Right lobe of liver (tissue), 6 donors: ENCODE measurements around the gene NRXN3. TPM values are rescaled to one million over a fixed set of nuclear protein-coding genes. Genes with fewer than 3 reads are reported as not detected.

ENCODE experiments used
- ATAC-seq, 4 donors: fragments of 200-7000 bp; cut with Tn5 transposase; one replicate each; pipeline ENCODE4 v1.9.1; 2020; ENCODE audit warnings: mild to moderate bottlenecking in 4 of 4, moderate library complexity in 4 of 4
- DNase-seq, 3 donors: peaks; one replicate each; pipeline ENCODE4 v3.0.0-alpha.2; 2020
- H3K27ac ChIP-seq, 3 donors: fragments of 200-600 bp; one replicate each; pipeline ENCODE4 v1.8.0; 2022
- H3K27me3 ChIP-seq, 2 donors: fragments of 200-600 bp; one replicate each; pipeline ENCODE4 v1.8.0; 2022
- H3K36me3 ChIP-seq, 4 donors: fragments of 200-600 bp; sonication (generic) in 1 of 4; one replicate each; pipeline versions ENCODE4 v1.5.1 to v1.8.0; 2017 to 2022; ENCODE audit warnings: control low read depth in 1 of 4
- H3K4me1 ChIP-seq, 4 donors: fragments of 200-600 bp; sonication (generic) in 1 of 4; one replicate each; pipeline versions ENCODE4 v1.5.1 to v1.8.0; 2017 to 2022; ENCODE audit warnings: control low read depth in 1 of 4
- H3K4me3 ChIP-seq, 3 donors: fragments of 200-600 bp; one replicate each; pipeline ENCODE4 v1.8.0; 2022
- H3K9me3 ChIP-seq, 4 donors: fragments of 200-600 bp; sonication (generic) in 1 of 4; one replicate each; pipeline versions ENCODE4 v1.5.1 to v1.8.0; 2017 to 2022; ENCODE audit warnings: control low read depth in 1 of 4
- CTCF ChIP-seq, 4 donors: fragments of 200-600 bp in 3 of 4; fragments of 450-650 bp in 1 of 4; IDR thresholded peaks; one replicate each; pipeline versions ENCODE4 v1.5.1 to v1.8.0; 2016 to 2022; ENCODE audit warnings: antibody characterized with exemption in 4 of 4, mild to moderate bottlenecking in 2 of 4
- POLR2A ChIP-seq: fragments of 450-650 bp; IDR thresholded peaks from one replicate; pipeline ENCODE4 v1.6.1; 2017; ENCODE audit warnings: antibody characterized with exemption, mild to moderate bottlenecking
- WGBS: methylation state at CpG from one replicate; pipeline ENCODE4 v1.1.6; 2018; ENCODE audit warnings: low coverage, low lambda C conversion rate; ENCODE audit not compliant: insufficient coverage; ENCODE audit errors: missing lambda C conversion rate; 5-methylcytosine and 5-hydroxymethylcytosine counted together
- intact Hi-C, 2 donors: fragments of 100-400 bp; cut with DNase I; formaldehyde crosslinking; loops; one replicate each; pipeline versions ENCODE4 v1.11.2 to v1.14.1; 2022
- total RNA-seq, 6 experiments: library from RNA; depleted of rRNA in 2 of 6; stranded (reverse); fragments of >200 nt in 2 of 6; fragmentation: NEBNext Ultra II Directional in 3 of 6; extraction: Animal tissue kit (Norgen Biotek cat#: 25700) in 3 of 6; gene quantifications; one replicate each; pipeline versions ENCODE4 v1.1.0 to v1.2.4, GENCODE V29; 2016 to 2023
- donor health status: DM: no; HTN: yes; CAD: no.
- donor health status: DM: no; HTN: no; CAD: no.
- donor health status: DM: no; HTN: no; CAD: no.
- donor health status: DM: no; HTN: yes; CAD: no.
- donor health status: DM: no; HTN: yes; CAD: no.

The NRXN3 gene
- total RNA-seq, 6 experiments from 2014 or later = 0.06 to 0.51 (median 0.23) TPM; not detected in 1

- no peaks in the 10 kb centered on the region for H3K9me3 ChIP-seq
- H3K27me3 ChIP-seq = no peaks in the 10 kb centered on the region
- no peak overlapping the region for H3K27ac ChIP-seq
- no peak for DNase-seq
- H3K4me1 ChIP-seq = no peaks in the 10 kb centered on the region
- intact Hi-C loops = no loop called here
- ATAC-seq = no peak
- TF ChIP-seq POLR2A (no peak), CTCF (IDR thresholded peaks at IDR 0.05) (no peak)
- peak overlapping the region; percentile 27 to 54 (median 41) for H3K4me3 ChIP-seq
- WGBS = 6% methylated on average over 41 of the region's 41 CpGs
- H3K36me3 ChIP-seq = no peaks in the 10 kb centered on the region
Measured at GRCh38 chr14:79279645-79280597, 1109.7 kb downstream of the NRXN3 start.

GRCh38 chr14:79281244-79282152 lies 1111.3 kb downstream of the NRXN3 start:
- ATAC-seq (no peak), DNase-seq (no peak)
- no peak for TF ChIP-seq POLR2A
- TF ChIP-seq CTCF (IDR thresholded peaks at IDR 0.05) = no peak
- Histone ChIP-seq H3K9me3 (no peaks in the 10 kb centered on the region), H3K36me3 (no peaks in the 10 kb centered on the region), H3K27me3 (no peaks in the 10 kb centered on the region), H3K4me1 (no peaks in the 10 kb centered on the region), H3K4me3 (no peak overlapping the region), H3K27ac (no peak overlapping the region)
- intact Hi-C loops = no loop called here
- 14% methylated on average over 6 of the region's 6 CpGs for WGBS

GRCh38 chr14:79284621-79285020 lies 1114.4 kb downstream of the NRXN3 start:
- no peaks in the 10 kb centered on the region for H3K4me1 ChIP-seq
- H3K9me3 ChIP-seq = no peaks in the 10 kb centered on the region
- no peak for ATAC-seq
- no peak for TF ChIP-seq CTCF (IDR thresholded peaks at IDR 0.05)
- no peak for TF ChIP-seq POLR2A
- intact Hi-C loops = no loop called here
- no peaks in the 10 kb centered on the region for H3K27me3 ChIP-seq
- no peaks in the 10 kb centered on the region for H3K36me3 ChIP-seq
- 38% methylated on average over 1 of the region's 1 CpG for WGBS
- H3K4me3 ChIP-seq = no peak overlapping the region
- no peak overlapping the region for H3K27ac ChIP-seq
- no peak for DNase-seq

- no peaks in the 10 kb centered on the region for H3K27me3 ChIP-seq
- TF ChIP-seq CTCF (IDR thresholded peaks at IDR 0.05) = no peak
- TF ChIP-seq POLR2A = no peak
- ATAC-seq (no peak), DNase-seq (no peak)
- no peaks in the 10 kb centered on the region for H3K4me1 ChIP-seq
- H3K4me3 ChIP-seq = no peak overlapping the region
- H3K36me3 ChIP-seq = no peaks in the 10 kb centered on the region
- intact Hi-C loops = no loop called here
- H3K9me3 ChIP-seq = no peaks in the 10 kb centered on the region
- no peak overlapping the region for H3K27ac ChIP-seq
Measured at GRCh38 chr14:79285263-79285662, 1115.1 kb downstream of the NRXN3 start.
